ENCODE data around the gene PTGR3. TPM values are rescaled to one million over a fixed set of nuclear protein-coding genes. Genes with fewer than 3 reads are reported as not detected.

PTGR3 gene
- total RNA-seq, 1 experiment from 2014 or later, result 31.7 TPM

GRCh38 chr18:75213611-75214331 lies 4.8 kb upstream of the PTGR3 start:
- no peak for DNase-seq
- no peak for TF ChIP-seq CTCF (IDR thresholded peaks at IDR 0.05; ENCODE audit: unreplicated experiment)
- Mint-ChIP-seq H3K27ac (ENCODE audit: unreplicated experiment) (peak overlapping the region; percentile 39), H3K36me3 (ENCODE audit: insufficient read depth, unreplicated experiment) (peaks cover 35% of the 10 kb centered on the region), H3K9me3 (ENCODE audit: low read depth, unreplicated experiment) (no peaks in the 10 kb centered on the region), H3K27me3 (ENCODE audit: unreplicated experiment) (no peaks in the 10 kb centered on the region), H3K4me3 (ENCODE audit: low read depth, unreplicated experiment) (no peak overlapping the region), H3K4me1 (ENCODE audit: low read depth, unreplicated experiment) (peaks cover 47% of the 10 kb centered on the region)
- intact Hi-C loops (cut with micrococcal nuclease; ENCODE audit: unreplicated experiment), result loop anchor here (1.0 to 10.0 kb wide), 3 partner anchors 13 to 319 kb away; no protein-coding TSS in a partner anchor
- no TSS peak for BruUV-seq (replicated peaks)
- CTCF ChIA-PET, result interaction anchor here (1.6 kb wide), 1 partner anchor 17 kb away, joined by 3 read pairs; no protein-coding TSS in a partner anchor

- peaks cover 44% of the 10 kb centered on the region for H3K36me3 Mint-ChIP-seq (ENCODE audit: insufficient read depth, unreplicated experiment)
- peak overlapping the region; percentile 13 for H3K27ac Mint-ChIP-seq (ENCODE audit: unreplicated experiment)
- no peak for DNase-seq
- H3K4me3 Mint-ChIP-seq (ENCODE audit: low read depth, unreplicated experiment), result peak overlapping the region; percentile 98
- CTCF ChIA-PET, result interaction anchor here (1.6 kb wide), 1 partner anchor 18 kb away, joined by 3 read pairs; no protein-coding TSS in a partner anchor
- H3K9me3 Mint-ChIP-seq (ENCODE audit: low read depth, unreplicated experiment), result no peaks in the 10 kb centered on the region
- no peak for TF ChIP-seq CTCF (IDR thresholded peaks at IDR 0.05; ENCODE audit: unreplicated experiment)
- H3K4me1 Mint-ChIP-seq (ENCODE audit: low read depth, unreplicated experiment), result peaks cover 40% of the 10 kb centered on the region
- no peaks in the 10 kb centered on the region for H3K27me3 Mint-ChIP-seq (ENCODE audit: unreplicated experiment)
- intact Hi-C loops (cut with micrococcal nuclease; ENCODE audit: unreplicated experiment), result loop anchor here (5.0 to 10.0 kb wide), 2 partner anchors 35 to 318 kb away; no protein-coding TSS in a partner anchor
- no TSS peak for BruUV-seq (replicated peaks)
Observed at GRCh38 chr18:75212751-75213090, 3.8 kb upstream of the PTGR3 start.

- Mint-ChIP-seq H3K27ac (ENCODE audit: unreplicated experiment) (peak overlapping the region; percentile 13), H3K9me3 (ENCODE audit: low read depth, unreplicated experiment) (no peaks in the 10 kb centered on the region), H3K4me1 (ENCODE audit: low read depth, unreplicated experiment) (peaks cover 40% of the 10 kb centered on the region), H3K27me3 (ENCODE audit: unreplicated experiment) (no peaks in the 10 kb centered on the region), H3K4me3 (ENCODE audit: low read depth, unreplicated experiment) (peak overlapping the region; percentile 98), H3K36me3 (ENCODE audit: insufficient read depth, unreplicated experiment) (peaks cover 49% of the 10 kb centered on the region)
- peak; percentile 37 for DNase-seq
- CTCF ChIA-PET, result interaction anchor here (1.6 kb wide), 1 partner anchor 18 kb away, joined by 3 read pairs; no protein-coding TSS in a partner anchor
- no peak for TF ChIP-seq CTCF (IDR thresholded peaks at IDR 0.05; ENCODE audit: unreplicated experiment)
- BruUV-seq (replicated peaks), result no TSS peak
- intact Hi-C loops (cut with micrococcal nuclease; ENCODE audit: unreplicated experiment), result loop anchor here (5.0 to 10.0 kb wide), 2 partner anchors 35 to 317 kb away; no protein-coding TSS in a partner anchor
Observed at GRCh38 chr18:75211953-75212750, 3.2 kb upstream of the PTGR3 start.

GRCh38 chr18:75211626-75211952 lies 2.6 kb upstream of the PTGR3 start:
- Mint-ChIP-seq H3K9me3 (ENCODE audit: low read depth, unreplicated experiment) (no peaks in the 10 kb centered on the region), H3K27me3 (ENCODE audit: unreplicated experiment) (no peaks in the 10 kb centered on the region), H3K4me3 (ENCODE audit: low read depth, unreplicated experiment) (peak overlapping the region; percentile 98), H3K4me1 (ENCODE audit: low read depth, unreplicated experiment) (peaks cover 45% of the 10 kb centered on the region), H3K36me3 (ENCODE audit: insufficient read depth, unreplicated experiment) (peaks cover 54% of the 10 kb centered on the region), H3K27ac (ENCODE audit: unreplicated experiment) (no peak overlapping the region)
- DNase-seq, result no peak
- BruUV-seq (replicated peaks), result no TSS peak
- TF ChIP-seq CTCF (IDR thresholded peaks at IDR 0.05; ENCODE audit: unreplicated experiment), result no peak
- intact Hi-C loops (cut with micrococcal nuclease; ENCODE audit: unreplicated experiment), result loop anchor here (5.0 to 10.0 kb wide), 2 partner anchors 36 to 317 kb away; no protein-coding TSS in a partner anchor
- CTCF ChIA-PET, result no interaction called here

All from Calu3 (cell line).